Measurements from ENCODE around the gene PCDHB11. TPM values are rescaled to one million over a fixed set of nuclear protein-coding genes. Genes with fewer than 3 reads are reported as not detected.
"Not testable (repeated sequence)": the region's sequence is repeated elsewhere in the genome, so short reads cannot be mapped to it uniquely, and the experiment has no call there.

The PCDHB11 gene
- total and polyA plus RNA-seq, 2 of the 8 experiments (the other 6 are each of a cell fraction or from before 2014, with no cell fraction given) = 0.50 to 0.86 TPM

- H3K23me2 ChIP-seq (ENCODE audit: low read depth, low read length); H3K9me3 ChIP-seq (ENCODE audit: insufficient read depth in 2 of 2, low read depth in 1 of 2, low read length in 1 of 2); H3K4me1 ChIP-seq (replicated peaks in 1 of 4; ENCODE audit: control insufficient read depth in 3 of 4, insufficient read depth in 4 of 4, low read length in 3 of 4); H2BK12ac ChIP-seq (ENCODE audit: low read depth, low read length); POLR2A ChIA-PET (ENCODE audit: partially characterized antibody); H4K8ac ChIP-seq (ENCODE audit: extremely low read depth, insufficient read depth, low read length); H3K14ac ChIP-seq (ENCODE audit: insufficient read length); H2BK5ac ChIP-seq (ENCODE audit: low read depth, low read length); H3K79me2 ChIP-seq (ENCODE audit: control insufficient read depth in 1 of 2, insufficient read depth in 2 of 2, low read length in 2 of 2); H3K23ac ChIP-seq (ENCODE audit: insufficient read length); FAIRE-seq; H3K4me2 ChIP-seq (ENCODE audit: insufficient read depth in 1 of 2, low read depth in 2 of 2, low read length in 2 of 2); H4K20me1 ChIP-seq (replicated peaks in 1 of 2; ENCODE audit: control insufficient read depth in 1 of 2, insufficient read depth in 2 of 2, low read length in 2 of 2); H2AK5ac ChIP-seq (ENCODE audit: low read depth, low read length); H2BK20ac ChIP-seq (ENCODE audit: low read length); H3K79me1 ChIP-seq (ENCODE audit: low read depth, low read length); H3K36me3 ChIP-seq (ENCODE audit: control insufficient read depth in 2 of 4, insufficient read depth in 4 of 4, low read length in 3 of 4); H3K18ac ChIP-seq (ENCODE audit: extremely low read depth, low read length); H3K56ac ChIP-seq (replicated peaks; ENCODE audit: insufficient read length, low read depth, low read length); H3K4ac ChIP-seq (replicated peaks; ENCODE audit: insufficient read length, low read depth, low read length); H4K5ac ChIP-seq (ENCODE audit: insufficient read length, low read depth, low read length); H2BK120ac ChIP-seq (replicated peaks; ENCODE audit: low read depth, low read length); H4K91ac ChIP-seq (replicated peaks; ENCODE audit: insufficient read length, low read length); H2AFZ ChIP-seq (ENCODE audit: low read length); H3K4me3 ChIP-seq (ENCODE audit: extremely low read depth in 1 of 4, insufficient read depth in 2 of 4, low read depth in 3 of 4, low read length in 4 of 4); H3K27me3 ChIP-seq (replicated peaks in 1 of 4; ENCODE audit: control insufficient read depth in 3 of 4, extremely low read depth in 1 of 4, insufficient read depth in 3 of 4, low read length in 3 of 4); H3K9ac ChIP-seq (replicated peaks in 1 of 4; ENCODE audit: extremely low read depth in 1 of 4, low read depth in 3 of 4, low read length in 3 of 4); H3K27ac ChIP-seq (ENCODE audit: low read depth, low read length); DNase-seq (ENCODE audit: low read depth in 1 of 2, low spot score in 2 of 2); H2BK15ac ChIP-seq (ENCODE audit: low read length): not testable (repeated sequence)
- CTCF ChIA-PET (ENCODE audit: partially characterized antibody) = interaction anchor here (1.6 to 3.8 kb wide), 6 partner anchors 9 to 63 kb away, joined by 4 to 39 read pairs (median 6); partner anchors contain the start of genes PCDHB11 and PCDHB8
- WGBS, 2 experiments (ENCODE audit: extremely low coverage in 1 of 2, insufficient coverage in 1 of 2, insufficient read length in 1 of 2, insufficient replicate concordance in 2 of 2, low coverage in 1 of 2, low lambda C conversion rate in 2 of 2, missing lambda C conversion rate in 1 of 2) = 90% methylated on average over 12 of the region's 37 CpGs; no CpG with 5 or more reads in 1 of the 2 experiments
Observed at GRCh38 chr5:141188682-141189081, 10.7 kb upstream of the PCDHB11 start.

- WGBS, 2 experiments (ENCODE audit: extremely low coverage in 1 of 2, insufficient coverage in 1 of 2, insufficient read length in 1 of 2, insufficient replicate concordance in 2 of 2, low coverage in 1 of 2, low lambda C conversion rate in 2 of 2, missing lambda C conversion rate in 1 of 2) = 96% methylated on average over 18 of the region's 35 CpGs; no CpG with 5 or more reads in 1 of the 2 experiments
- FAIRE-seq; H3K23me2 ChIP-seq (ENCODE audit: low read depth, low read length); H3K18ac ChIP-seq (ENCODE audit: extremely low read depth, low read length); H3K27ac ChIP-seq (ENCODE audit: low read depth, low read length); H4K20me1 ChIP-seq (replicated peaks in 1 of 2; ENCODE audit: control insufficient read depth in 1 of 2, insufficient read depth in 2 of 2, low read length in 2 of 2); H3K79me1 ChIP-seq (ENCODE audit: low read depth, low read length); H3K4me1 ChIP-seq (replicated peaks in 1 of 4; ENCODE audit: control insufficient read depth in 3 of 4, insufficient read depth in 4 of 4, low read length in 3 of 4); H3K4ac ChIP-seq (replicated peaks; ENCODE audit: insufficient read length, low read depth, low read length); H4K5ac ChIP-seq (ENCODE audit: insufficient read length, low read depth, low read length); H3K9me3 ChIP-seq (ENCODE audit: insufficient read depth in 2 of 2, low read depth in 1 of 2, low read length in 1 of 2); H2BK120ac ChIP-seq (replicated peaks; ENCODE audit: low read depth, low read length); H4K91ac ChIP-seq (replicated peaks; ENCODE audit: insufficient read length, low read length); H2BK12ac ChIP-seq (ENCODE audit: low read depth, low read length); H2AFZ ChIP-seq (ENCODE audit: low read length); H3K27me3 ChIP-seq (replicated peaks in 1 of 4; ENCODE audit: control insufficient read depth in 3 of 4, extremely low read depth in 1 of 4, insufficient read depth in 3 of 4, low read length in 3 of 4); H3K9ac ChIP-seq (replicated peaks in 1 of 4; ENCODE audit: extremely low read depth in 1 of 4, low read depth in 3 of 4, low read length in 3 of 4); H3K4me3 ChIP-seq (ENCODE audit: extremely low read depth in 1 of 4, insufficient read depth in 2 of 4, low read depth in 3 of 4, low read length in 4 of 4); H2BK15ac ChIP-seq (ENCODE audit: low read length); H3K4me2 ChIP-seq (ENCODE audit: insufficient read depth in 1 of 2, low read depth in 2 of 2, low read length in 2 of 2); H3K36me3 ChIP-seq (ENCODE audit: control insufficient read depth in 2 of 4, insufficient read depth in 4 of 4, low read length in 3 of 4); H4K8ac ChIP-seq (ENCODE audit: extremely low read depth, insufficient read depth, low read length); H2BK20ac ChIP-seq (ENCODE audit: low read length); H3K23ac ChIP-seq (ENCODE audit: insufficient read length); DNase-seq (ENCODE audit: low read depth in 1 of 2, low spot score in 2 of 2); H2BK5ac ChIP-seq (ENCODE audit: low read depth, low read length); H3K56ac ChIP-seq (replicated peaks; ENCODE audit: insufficient read length, low read depth, low read length); H3K79me2 ChIP-seq (ENCODE audit: control insufficient read depth in 1 of 2, insufficient read depth in 2 of 2, low read length in 2 of 2); POLR2A ChIA-PET (ENCODE audit: partially characterized antibody); H3K14ac ChIP-seq (ENCODE audit: insufficient read length); H2AK5ac ChIP-seq (ENCODE audit: low read depth, low read length): not testable (repeated sequence)
- CTCF ChIA-PET (ENCODE audit: partially characterized antibody) = interaction anchor here (0.6 to 3.8 kb wide), 5 partner anchors 8 to 63 kb away, joined by 3 to 21 read pairs (median 4); partner anchors contain the start of genes PCDHB11, PCDHB14 and PCDHB8
Observed at GRCh38 chr5:141189131-141189530, 10.3 kb upstream of the PCDHB11 start.
